Measurements from ENCODE around the gene MTNR1A. TPM values are rescaled to one million over a fixed set of nuclear protein-coding genes. Genes with fewer than 3 reads are reported as not detected.

The MTNR1A gene
- total RNA-seq, 1 experiment from 2014 or later = 0.84 TPM

GRCh38 chr4:186592445-186592844 is 37.1 kb upstream of the MTNR1A start:
- peaks cover 100% of the 10 kb centered on the region for H3K79me2 ChIP-seq (ENCODE audit: insufficient read depth, low read length)
- no peak overlapping the region for H3K4me2 ChIP-seq (ENCODE audit: low read length)
- H4K20me1 ChIP-seq (ENCODE audit: insufficient read depth) = peaks cover 64% of the 10 kb centered on the region
- CTCF ChIA-PET = no interaction called here
- no peak overlapping the region for H3K4me3 ChIP-seq (replicated peaks in 1 of 2; ENCODE audit: low read depth in 1 of 2, low read length in 2 of 2)
- POLR2A ChIA-PET = no interaction called here
- BruUV-seq (replicated peaks) = no TSS peak
- H3K9ac ChIP-seq (ENCODE audit: low read length) = no peak overlapping the region
- H3K9me2 ChIP-seq (ENCODE audit: insufficient read depth) = no peaks in the 10 kb centered on the region
- H3K27me3 ChIP-seq (ENCODE audit: insufficient read depth, low read length) = no peaks in the 10 kb centered on the region
- DNase-seq (ENCODE audit: low read depth, low spot score) (no peak), ATAC-seq (no peak)
- no peaks in the 10 kb centered on the region for H3K9me3 ChIP-seq (ENCODE audit: control insufficient read depth in 1 of 2, insufficient read depth in 1 of 2, low read depth in 1 of 2, low read length in 2 of 2)
- RAD21 ChIA-PET (ENCODE audit: low non-redundant PET in 1 of 2, low total read pairs in 2 of 2, uncharacterized antibody in 2 of 2, unreplicated experiment in 2 of 2) = no interaction called here
- H3K36me3 ChIP-seq (ENCODE audit: control insufficient read depth in 1 of 2, insufficient read depth in 2 of 2, low read length in 2 of 2) = peaks cover 86 to 94% of the 10 kb centered on the region in 2 experiments
- no peak overlapping the region for H2AFZ ChIP-seq (ENCODE audit: low read depth, low read length, poor library complexity, severe bottlenecking)
- H3K4me1 ChIP-seq (ENCODE audit: control insufficient read depth in 1 of 2, insufficient read depth in 2 of 2, low read length in 2 of 2) = no peaks in the 10 kb centered on the region
- no peak overlapping the region for H3K27ac ChIP-seq (ENCODE audit: low read depth, low read length)
- no peak for TF ChIP-seq ZNF274 (IDR thresholded peaks at IDR 0.05; ENCODE audit: low read depth, low read length)
- no peak for TF ChIP-seq POLR2AphosphoS5 (IDR thresholded peaks at IDR 0.05; ENCODE audit: low read depth, low read length)
- intact Hi-C loops (cut with micrococcal nuclease) = no loop called here

DNA sequence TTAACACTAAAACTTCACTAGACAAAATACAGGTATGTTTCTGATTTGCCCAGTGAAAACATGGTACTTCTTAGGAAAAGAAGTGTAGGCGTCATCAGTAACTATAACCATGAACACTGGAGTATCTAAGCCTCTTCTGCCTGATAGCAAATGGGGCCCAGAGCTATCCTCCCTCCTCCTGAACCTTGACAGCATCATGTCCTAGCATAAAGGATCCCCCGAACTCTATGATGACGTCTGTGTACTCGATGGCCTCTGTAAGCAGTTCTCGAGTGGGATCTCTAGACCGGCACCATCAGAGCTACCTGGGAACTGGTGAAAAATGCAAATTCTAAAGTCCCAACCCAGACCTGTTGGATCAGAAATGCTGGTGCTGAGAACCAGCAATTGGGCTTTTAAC is 36.3 kb upstream of the MTNR1A start:
- RAD21 ChIA-PET (ENCODE audit: low non-redundant PET in 1 of 2, low total read pairs in 2 of 2, uncharacterized antibody in 2 of 2, unreplicated experiment in 2 of 2) = no interaction called here
- CTCF ChIA-PET = no interaction called here
- Histone ChIP-seq H3K9me2 (ENCODE audit: insufficient read depth) (no peaks in the 10 kb centered on the region), H3K4me3 (replicated peaks in 1 of 2; ENCODE audit: low read depth in 1 of 2, low read length in 2 of 2) (no peak overlapping the region), H3K27me3 (ENCODE audit: insufficient read depth, low read length) (no peaks in the 10 kb centered on the region), H3K9me3 (ENCODE audit: control insufficient read depth in 1 of 2, insufficient read depth in 1 of 2, low read depth in 1 of 2, low read length in 2 of 2) (no peaks in the 10 kb centered on the region), H4K20me1 (ENCODE audit: insufficient read depth) (peaks cover 65% of the 10 kb centered on the region), H3K79me2 (ENCODE audit: insufficient read depth, low read length) (peaks cover 100% of the 10 kb centered on the region), H3K4me2 (ENCODE audit: low read length) (no peak overlapping the region), H3K36me3 (ENCODE audit: control insufficient read depth in 1 of 2, insufficient read depth in 2 of 2, low read length in 2 of 2) (peaks cover 78 to 94% of the 10 kb centered on the region in 2 experiments), H3K9ac (ENCODE audit: low read length) (no peak overlapping the region), H3K27ac (ENCODE audit: low read depth, low read length) (no peak overlapping the region), H3K4me1 (ENCODE audit: control insufficient read depth in 1 of 2, insufficient read depth in 2 of 2, low read length in 2 of 2) (no peaks in the 10 kb centered on the region), H2AFZ (ENCODE audit: low read depth, low read length, poor library complexity, severe bottlenecking) (no peak overlapping the region)
- POLR2A ChIA-PET = no interaction called here
- intact Hi-C loops (cut with micrococcal nuclease) = no loop called here
- ATAC-seq (no peak), DNase-seq (ENCODE audit: low read depth, low spot score) (no peak)
- no TSS peak for BruUV-seq (replicated peaks)
- TF ChIP-seq RAD21 (IDR thresholded peaks at IDR 0.05; ENCODE audit: low read depth) (no peak), ELF1 (IDR thresholded peaks at IDR 0.05; ENCODE audit: borderline replicate concordance, low read depth) (no peak), CTCF (IDR thresholded peaks at IDR 0.05 in 2 of 3, conservative IDR thresholded peaks at IDR 0.05 in 1 of 3; ENCODE audit: borderline replicate concordance in 1 of 3, insufficient read depth in 1 of 3, low read depth in 2 of 3, low read length in 2 of 3) (no peak), REST (IDR thresholded peaks at IDR 0.05; ENCODE audit: low read depth) (no peak), MAX (IDR thresholded peaks at IDR 0.05) (no peak), EGR1 (IDR thresholded peaks at IDR 0.05; ENCODE audit: low read depth) (no peak), CBX3 (IDR thresholded peaks at IDR 0.05; ENCODE audit: low read depth) (no peak), POLR2AphosphoS5 (IDR thresholded peaks at IDR 0.05; ENCODE audit: low read depth, low read length) (no peak), ZBTB33 (IDR thresholded peaks at IDR 0.05; ENCODE audit: extremely low read depth, insufficient replicate concordance, low read length) (no peak), SIN3A (IDR thresholded peaks at IDR 0.05; ENCODE audit: low read depth) (no peak), EZH2 (IDR thresholded peaks at IDR 0.05) (no peak), FOSL1 (IDR thresholded peaks at IDR 0.05; ENCODE audit: low read depth) (no peak)

Measured in HCT116 (cell line).